K562 (cell line): ENCODE data around the gene BAIAP2. TPM values are rescaled to one million over a fixed set of nuclear protein-coding genes. Genes with fewer than 3 reads are reported as not detected.

Experiments
- ELF4 ChIP-seq: fragments of 450-650 bp; formaldehyde crosslinking; IDR thresholded peaks from 2 replicates; pipeline ENCODE4 v1.4.0; 2022; ENCODE audit warnings: missing genetic modification characterization
- ETV6 ChIP-seq, 3 experiments: fragments of 150-350 bp in 1 of 3; sonication (generic) in 1 of 3; formaldehyde crosslinking in 1 of 3; IDR thresholded peaks; 2 replicates each; pipeline versions ENCODE4 v1.6.1 to v1.8.0; 2014 to 2022; ENCODE audit warnings: borderline replicate concordance in 2 of 3, low read depth in 2 of 3, antibody characterized with exemption in 1 of 3, low read length in 1 of 3, mild to moderate bottlenecking in 1 of 3, missing genetic modification reagents in 1 of 3
- FOXA3 ChIP-seq, 2 experiments: fragments of 450-650 bp in 1 of 2; sonication (generic) in 1 of 2; formaldehyde crosslinking; IDR thresholded peaks in 1 of 2; conservative IDR thresholded peaks in 1 of 2; 2 replicates each; pipeline versions ENCODE4 v1.4.0 to v1.8.0; 2020 to 2022; ENCODE audit warnings: mild to moderate bottlenecking in 2 of 2, missing genetic modification reagents in 1 of 2
- MXI1 ChIP-seq: IDR thresholded peaks from 2 replicates; pipeline ENCODE4 v1.6.1; 2011; ENCODE audit warnings: low read depth, mild to moderate bottlenecking, improper control_type of control experiment, low read length
- NCOA4 ChIP-seq: fragments of 450-650 bp; IDR thresholded peaks from 2 replicates; pipeline ENCODE4 v1.6.1; 2018; ENCODE audit warnings: mild to moderate bottlenecking; ENCODE audit not compliant: partially characterized antibody
- SIRT6 ChIP-seq: IDR thresholded peaks from one replicate; pipeline ENCODE4 v1.6.1; 2012; ENCODE audit warnings: low read depth, mild to moderate bottlenecking, control low read depth, inconsistent platforms, low read length, moderate library complexity
- SOX6 ChIP-seq: fragments of 450-650 bp; IDR thresholded peaks from 2 replicates; pipeline ENCODE4 v1.6.1; 2014; ENCODE audit warnings: mild to moderate bottlenecking
- TBL1XR1 ChIP-seq, 2 experiments: IDR thresholded peaks; 2 replicates each; pipeline ENCODE4 v1.6.1; 2012; ENCODE audit warnings: improper control_type of control experiment in 2 of 2, low read length in 2 of 2, mild to moderate bottlenecking in 1 of 2
- ZSCAN29 ChIP-seq: fragments of 450-650 bp; IDR thresholded peaks from 2 replicates; pipeline ENCODE4 v1.6.1; 2017
- polyA plus RNA-seq, 8 experiments: library from polyadenylated mRNA; depleted of rRNA in 4 of 8; stranded (reverse) in 5 of 8; unstranded in 3 of 8; fragments of >200 nt; fragmentation: Nextera tagmentation in 2 of 8; fragmentation: Illumina TruSeq in 1 of 8; extraction: Ambion mirVana in 2 of 8; extraction: Trizol in 1 of 8; gene quantifications; 2 replicates each; pipeline versions ENCODE4 v1.2.1 to v1.2.3, GENCODE V29; 2011 to 2014; ENCODE audit warnings: inconsistent platforms in 1 of 8, missing spikeins in 1 of 8
- total RNA-seq, 7 experiments: library from RNA; depleted of rRNA in 6 of 7; stranded (reverse); fragments of >200 nt in 6 of 7; fragmentation: Illumina TruSeq in 2 of 7; extraction: Trizol in 2 of 7; gene quantifications; 2 replicates each; pipeline versions ENCODE4 v1.2.1 to v1.2.3, GENCODE V29; 2011 to 2021; ENCODE audit warnings: low replicate concordance in 1 of 7
- TF ChIP-seq, protein P1 (sequence below): fragments of 450-650 bp; IDR thresholded peaks from 2 replicates; pipeline ENCODE4 v1.7.0; 2016; ENCODE audit warnings: borderline replicate concordance
- TF ChIP-seq, protein P2 (sequence below): sonication (generic); formaldehyde crosslinking; IDR thresholded peaks from 2 replicates; pipeline ENCODE4 v1.8.1; 2023; ENCODE audit warnings: mild to moderate bottlenecking, missing genetic modification reagents, moderate library complexity
- TF ChIP-seq, protein P3 (sequence below): fragments of 250-450 bp; sonication (Bioruptor Pico); IDR thresholded peaks from 2 replicates; pipeline ENCODE4 v1.4.0; 2020; ENCODE audit warnings: mild to moderate bottlenecking, moderate library complexity

The BAIAP2 gene
- total and polyA plus RNA-seq, 9 of the 15 experiments (the other 6 are each of a cell fraction or from before 2014, with no cell fraction given): 2.3 to 51.6 (median 18.4) TPM

GRCh38 chr17:81018044-81018802 is 16.7 kb upstream of the BAIAP2 start (continued):
- TF ChIP-seq, protein P1, sequence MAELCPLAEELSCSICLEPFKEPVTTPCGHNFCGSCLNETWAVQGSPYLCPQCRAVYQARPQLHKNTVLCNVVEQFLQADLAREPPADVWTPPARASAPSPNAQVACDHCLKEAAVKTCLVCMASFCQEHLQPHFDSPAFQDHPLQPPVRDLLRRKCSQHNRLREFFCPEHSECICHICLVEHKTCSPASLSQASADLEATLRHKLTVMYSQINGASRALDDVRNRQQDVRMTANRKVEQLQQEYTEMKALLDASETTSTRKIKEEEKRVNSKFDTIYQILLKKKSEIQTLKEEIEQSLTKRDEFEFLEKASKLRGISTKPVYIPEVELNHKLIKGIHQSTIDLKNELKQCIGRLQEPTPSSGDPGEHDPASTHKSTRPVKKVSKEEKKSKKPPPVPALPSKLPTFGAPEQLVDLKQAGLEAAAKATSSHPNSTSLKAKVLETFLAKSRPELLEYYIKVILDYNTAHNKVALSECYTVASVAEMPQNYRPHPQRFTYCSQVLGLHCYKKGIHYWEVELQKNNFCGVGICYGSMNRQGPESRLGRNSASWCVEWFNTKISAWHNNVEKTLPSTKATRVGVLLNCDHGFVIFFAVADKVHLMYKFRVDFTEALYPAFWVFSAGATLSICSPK: no peak
- TF ChIP-seq TBL1XR1 (IDR thresholded peaks at IDR 0.05; ENCODE audit: low read length in 2 of 2): no peak; a peak in 2 of 4 replicates
- peak; percentile 79 for TF ChIP-seq SOX6
- TF ChIP-seq ELF4 (CRISPR knock-in tag): no peak
- no peak for TF ChIP-seq ETV6 (IDR thresholded peaks at IDR 0.05; ENCODE audit: borderline replicate concordance in 1 of 2, low read depth in 2 of 2, low read length in 1 of 2)
- TF ChIP-seq ETV6 (CRISPR knock-in tag; IDR thresholded peaks at IDR 0.05; ENCODE audit: borderline replicate concordance): no peak
- no peak for TF ChIP-seq ZSCAN29
- TF ChIP-seq NCOA4: no peak
- no peak for TF ChIP-seq SIRT6
- no peak; a peak in 2 of 4 replicates for TF ChIP-seq FOXA3 (CRISPR knock-in tag; conservative IDR thresholded peaks at IDR 0.05 in 1 of 2, IDR thresholded peaks at IDR 0.05 in 1 of 2)
- TF ChIP-seq, protein P2, sequence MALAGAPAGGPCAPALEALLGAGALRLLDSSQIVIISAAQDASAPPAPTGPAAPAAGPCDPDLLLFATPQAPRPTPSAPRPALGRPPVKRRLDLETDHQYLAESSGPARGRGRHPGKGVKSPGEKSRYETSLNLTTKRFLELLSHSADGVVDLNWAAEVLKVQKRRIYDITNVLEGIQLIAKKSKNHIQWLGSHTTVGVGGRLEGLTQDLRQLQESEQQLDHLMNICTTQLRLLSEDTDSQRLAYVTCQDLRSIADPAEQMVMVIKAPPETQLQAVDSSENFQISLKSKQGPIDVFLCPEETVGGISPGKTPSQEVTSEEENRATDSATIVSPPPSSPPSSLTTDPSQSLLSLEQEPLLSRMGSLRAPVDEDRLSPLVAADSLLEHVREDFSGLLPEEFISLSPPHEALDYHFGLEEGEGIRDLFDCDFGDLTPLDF (CRISPR knock-in tag): no peak
- TF ChIP-seq, protein P3, sequence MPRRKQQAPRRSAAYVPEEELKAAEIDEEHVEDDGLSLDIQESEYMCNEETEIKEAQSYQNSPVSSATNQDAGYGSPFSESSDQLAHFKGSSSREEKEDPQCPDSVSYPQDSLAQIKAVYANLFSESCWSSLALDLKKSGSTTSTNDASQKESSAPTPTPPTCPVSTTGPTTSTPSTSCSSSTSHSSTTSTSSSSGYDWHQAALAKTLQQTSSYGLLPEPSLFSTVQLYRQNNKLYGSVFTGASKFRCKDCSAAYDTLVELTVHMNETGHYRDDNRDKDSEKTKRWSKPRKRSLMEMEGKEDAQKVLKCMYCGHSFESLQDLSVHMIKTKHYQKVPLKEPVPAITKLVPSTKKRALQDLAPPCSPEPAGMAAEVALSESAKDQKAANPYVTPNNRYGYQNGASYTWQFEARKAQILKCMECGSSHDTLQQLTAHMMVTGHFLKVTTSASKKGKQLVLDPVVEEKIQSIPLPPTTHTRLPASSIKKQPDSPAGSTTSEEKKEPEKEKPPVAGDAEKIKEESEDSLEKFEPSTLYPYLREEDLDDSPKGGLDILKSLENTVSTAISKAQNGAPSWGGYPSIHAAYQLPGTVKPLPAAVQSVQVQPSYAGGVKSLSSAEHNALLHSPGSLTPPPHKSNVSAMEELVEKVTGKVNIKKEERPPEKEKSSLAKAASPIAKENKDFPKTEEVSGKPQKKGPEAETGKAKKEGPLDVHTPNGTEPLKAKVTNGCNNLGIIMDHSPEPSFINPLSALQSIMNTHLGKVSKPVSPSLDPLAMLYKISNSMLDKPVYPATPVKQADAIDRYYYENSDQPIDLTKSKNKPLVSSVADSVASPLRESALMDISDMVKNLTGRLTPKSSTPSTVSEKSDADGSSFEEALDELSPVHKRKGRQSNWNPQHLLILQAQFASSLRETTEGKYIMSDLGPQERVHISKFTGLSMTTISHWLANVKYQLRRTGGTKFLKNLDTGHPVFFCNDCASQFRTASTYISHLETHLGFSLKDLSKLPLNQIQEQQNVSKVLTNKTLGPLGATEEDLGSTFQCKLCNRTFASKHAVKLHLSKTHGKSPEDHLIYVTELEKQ (CRISPR knock-in tag): no peak
- no peak for TF ChIP-seq MXI1
